Mesendoderm (in vitro differentiated cells): Measurements from ENCODE around the gene CEACAM18.
"Not testable (repeated sequence)": the region's sequence is repeated elsewhere in the genome, so short reads cannot be mapped to it uniquely, and the experiment has no call there.

Experiments
- DNase-seq: peaks from one replicate; pipeline ENCODE4 v3.0.0; 2013
- H2AK5ac ChIP-seq: 2 replicates; pipeline ENCODE4 v1.6.1; 2013; ENCODE audit warnings: low read length, inconsistent platforms
- H2BK120ac ChIP-seq: 2 replicates; pipeline ENCODE4 v1.6.1; 2013; ENCODE audit warnings: low read depth, mild to moderate bottlenecking, low read length, moderate library complexity, mixed read lengths
- H2BK15ac ChIP-seq: replicated peaks from 2 replicates; pipeline ENCODE4 v1.6.1; 2013; ENCODE audit warnings: low read depth, mild to moderate bottlenecking, moderate library complexity
- H2BK5ac ChIP-seq: 2 replicates; pipeline ENCODE4 v1.6.1; 2013; ENCODE audit warnings: low read length, inconsistent platforms
- H3K18ac ChIP-seq: 2 replicates; pipeline ENCODE4 v1.6.1; 2013; ENCODE audit warnings: mild to moderate bottlenecking, low read length, mixed read lengths
- H3K23ac ChIP-seq: one replicate; pipeline ENCODE4 v1.6.1; 2013; ENCODE audit warnings: low read length
- H3K27ac ChIP-seq: 2 replicates; pipeline ENCODE4 v1.5.1; 2013; ENCODE audit warnings: low read depth, mild to moderate bottlenecking, inconsistent platforms, low read length, moderate library complexity
- H3K27me3 ChIP-seq: 2 replicates; pipeline ENCODE4 v1.6.1; 2013; ENCODE audit warnings: low read length, control low read depth, mild to moderate bottlenecking, inconsistent platforms; ENCODE audit not compliant: insufficient read depth, poor library complexity
- H3K36me3 ChIP-seq: 2 replicates; pipeline ENCODE4 v1.6.1; 2013; ENCODE audit warnings: low read length, inconsistent platforms; ENCODE audit not compliant: control insufficient read depth, insufficient read depth
- H3K4ac ChIP-seq: one replicate; pipeline ENCODE4 v1.6.1; 2013; ENCODE audit warnings: low read depth, mild to moderate bottlenecking, low read length, moderate library complexity
- H3K4me1 ChIP-seq: 2 replicates; pipeline ENCODE4 v1.6.1; 2013; ENCODE audit warnings: low read depth, low read length, inconsistent platforms; ENCODE audit not compliant: control insufficient read depth
- H3K4me2 ChIP-seq: 2 replicates; pipeline ENCODE4 v1.6.1; 2013; ENCODE audit warnings: low read length
- H3K4me3 ChIP-seq: 2 replicates; pipeline ENCODE4 v1.5.1; 2013; ENCODE audit warnings: mild to moderate bottlenecking, low read length
- H3K56ac ChIP-seq: one replicate; pipeline ENCODE4 v1.6.1; 2013; ENCODE audit warnings: low read length
- H3K79me1 ChIP-seq: 2 replicates; pipeline ENCODE4 v1.6.1; 2013; ENCODE audit warnings: low read length, inconsistent platforms
- H3K79me2 ChIP-seq: 2 replicates; pipeline ENCODE4 v1.6.1; 2013; ENCODE audit warnings: mild to moderate bottlenecking, low read length; ENCODE audit not compliant: control insufficient read depth, insufficient read depth
- H3K9ac ChIP-seq: 2 replicates; pipeline ENCODE4 v1.6.1; 2013; ENCODE audit warnings: low read length, inconsistent platforms
- H4K5ac ChIP-seq: one replicate; pipeline ENCODE4 v1.6.1; 2013; ENCODE audit warnings: low read length
- H4K8ac ChIP-seq: one replicate; pipeline ENCODE4 v1.6.1; 2013; ENCODE audit warnings: low read depth, mild to moderate bottlenecking, control low read depth, low read length, moderate library complexity
- WGBS: extraction: QIAGEN DNeasy Blood & Tissue Kit; methylation state at CpG from one replicate; pipeline ENCODE4 v1.1.7; 2013; ENCODE audit warnings: low lambda C conversion rate, missing lambda C conversion rate; ENCODE audit not compliant: insufficient coverage; ENCODE audit errors: extremely low coverage; 5-methylcytosine and 5-hydroxymethylcytosine counted together

The CEACAM18 gene

GRCh38 chr19:51489113-51489512 lies 10.8 kb downstream of the CEACAM18 start:
- Histone ChIP-seq H3K4ac (no peak overlapping the region), H2BK15ac (no peak overlapping the region), H3K4me2 (no peak overlapping the region), H3K23ac (no peak overlapping the region), H2BK5ac (no peak overlapping the region), H3K18ac (no peak overlapping the region), H3K4me3 (no peak overlapping the region), H2BK120ac (no peak overlapping the region), H2AK5ac (no peak overlapping the region), H3K79me2 (no peaks in the 10 kb centered on the region), H3K4me1 (no peaks in the 10 kb centered on the region), H3K9ac (no peak overlapping the region), H3K36me3 (no peaks in the 10 kb centered on the region), H4K5ac (no peak overlapping the region), H3K27ac (no peak overlapping the region), H3K56ac (no peak overlapping the region), H3K79me1 (no peaks in the 10 kb centered on the region), H3K27me3 (no peaks in the 10 kb centered on the region), H4K8ac (no peak overlapping the region)
- DNase-seq: no peak
- WGBS: no CpG with 5 or more reads among the region's 2 CpGs

GRCh38 chr19:51490676-51491075 lies 12.3 kb downstream of the CEACAM18 start:
- no peak overlapping the region for H2BK120ac ChIP-seq
- no CpG with 5 or more reads among the region's 14 CpGs for WGBS
- no peaks in the 10 kb centered on the region for H3K4me1 ChIP-seq
- no peak overlapping the region for H3K4ac ChIP-seq
- no peak overlapping the region for H2BK5ac ChIP-seq
- no peak overlapping the region for H3K18ac ChIP-seq
- H3K27ac ChIP-seq: no peak overlapping the region
- H3K56ac ChIP-seq: no peak overlapping the region
- H3K4me2 ChIP-seq: no peak overlapping the region
- no peaks in the 10 kb centered on the region for H3K79me2 ChIP-seq
- no peak overlapping the region for H2BK15ac ChIP-seq
- no peak overlapping the region for H3K23ac ChIP-seq
- no peaks in the 10 kb centered on the region for H3K79me1 ChIP-seq
- H2AK5ac ChIP-seq: no peak overlapping the region
- no peaks in the 10 kb centered on the region for H3K36me3 ChIP-seq
- no peak overlapping the region for H3K4me3 ChIP-seq
- no peak for DNase-seq
- H4K8ac ChIP-seq: no peak overlapping the region
- no peaks in the 10 kb centered on the region for H3K27me3 ChIP-seq
- no peak overlapping the region for H4K5ac ChIP-seq
- H3K9ac ChIP-seq: no peak overlapping the region

- H4K8ac ChIP-seq: no peak overlapping the region
- no peak overlapping the region for H2BK5ac ChIP-seq
- no peak overlapping the region for H3K4me3 ChIP-seq
- H2BK120ac ChIP-seq: no peak overlapping the region
- no peaks in the 10 kb centered on the region for H3K4me1 ChIP-seq
- no CpG with 5 or more reads among the region's 7 CpGs for WGBS
- H3K36me3 ChIP-seq: no peaks in the 10 kb centered on the region
- H3K4ac ChIP-seq: no peak overlapping the region
- no peaks in the 10 kb centered on the region for H3K79me2 ChIP-seq
- no peak overlapping the region for H3K27ac ChIP-seq
- no peak overlapping the region for H3K23ac ChIP-seq
- no peaks in the 10 kb centered on the region for H3K79me1 ChIP-seq
- no peak overlapping the region for H3K56ac ChIP-seq
- H2AK5ac ChIP-seq: no peak overlapping the region
- H3K27me3 ChIP-seq: no peaks in the 10 kb centered on the region
- H4K5ac ChIP-seq: no peak overlapping the region
- H2BK15ac ChIP-seq: no peak overlapping the region
- no peak for DNase-seq
- no peak overlapping the region for H3K9ac ChIP-seq
- no peak overlapping the region for H3K18ac ChIP-seq
- H3K4me2 ChIP-seq: no peak overlapping the region
Measured at GRCh38 chr19:51491586-51491985, 13.2 kb downstream of the CEACAM18 start.

- no peak overlapping the region for H3K4ac ChIP-seq
- H3K56ac ChIP-seq: no peak overlapping the region
- H2AK5ac ChIP-seq: no peak overlapping the region
- H2BK5ac ChIP-seq: no peak overlapping the region
- no peaks in the 10 kb centered on the region for H3K36me3 ChIP-seq
- no peak overlapping the region for H3K27ac ChIP-seq
- H4K8ac ChIP-seq: no peak overlapping the region
- H4K5ac ChIP-seq: no peak overlapping the region
- no peak overlapping the region for H3K9ac ChIP-seq
- WGBS: no CpG with 5 or more reads among the region's 2 CpGs
- no peaks in the 10 kb centered on the region for H3K4me1 ChIP-seq
- no peaks in the 10 kb centered on the region for H3K79me2 ChIP-seq
- no peak overlapping the region for H3K4me3 ChIP-seq
- H3K23ac ChIP-seq: no peak overlapping the region
- no peak overlapping the region for H3K4me2 ChIP-seq
- H3K79me1 ChIP-seq: no peaks in the 10 kb centered on the region
- no peak overlapping the region for H2BK120ac ChIP-seq
- DNase-seq: no peak
- H3K27me3 ChIP-seq: no peaks in the 10 kb centered on the region
- no peak overlapping the region for H3K18ac ChIP-seq
- H2BK15ac ChIP-seq: no peak overlapping the region
Measured at GRCh38 chr19:51493776-51494175, 15.4 kb downstream of the CEACAM18 start.

- H3K79me2 ChIP-seq: no peaks in the 10 kb centered on the region
- no peak overlapping the region for H3K27ac ChIP-seq
- no peak overlapping the region for H3K4me2 ChIP-seq
- no peak overlapping the region for H2BK5ac ChIP-seq
- no peak overlapping the region for H2BK120ac ChIP-seq
- no peak for DNase-seq
- H3K23ac ChIP-seq: no peak overlapping the region
- no peak overlapping the region for H3K9ac ChIP-seq
- no peak overlapping the region for H4K5ac ChIP-seq
- no peak overlapping the region for H2BK15ac ChIP-seq
- H2AK5ac ChIP-seq: no peak overlapping the region
- no peak overlapping the region for H3K4ac ChIP-seq
- no peaks in the 10 kb centered on the region for H3K27me3 ChIP-seq
- no peak overlapping the region for H3K4me3 ChIP-seq
- H3K4me1 ChIP-seq: no peaks in the 10 kb centered on the region
- H3K36me3 ChIP-seq: no peaks in the 10 kb centered on the region
- H3K79me1 ChIP-seq: no peaks in the 10 kb centered on the region
- H4K8ac ChIP-seq: no peak overlapping the region
- no CpG with 5 or more reads among the region's 3 CpGs for WGBS
- H3K56ac ChIP-seq: no peak overlapping the region
- H3K18ac ChIP-seq: no peak overlapping the region
Measured at GRCh38 chr19:51497666-51498065, 19.3 kb downstream of the CEACAM18 start.

GRCh38 chr19:51500931-51501330 lies 22.6 kb downstream of the CEACAM18 start:
- H3K79me2 ChIP-seq, H2BK120ac ChIP-seq, H3K36me3 ChIP-seq, H3K4me1 ChIP-seq, H3K4ac ChIP-seq, DNase-seq, H3K4me2 ChIP-seq, H4K5ac ChIP-seq, H3K4me3 ChIP-seq, H3K56ac ChIP-seq, H2BK15ac ChIP-seq, H3K18ac ChIP-seq, H4K8ac ChIP-seq, H3K79me1 ChIP-seq, H3K23ac ChIP-seq, H3K27ac ChIP-seq, H3K9ac ChIP-seq, H3K27me3 ChIP-seq, H2AK5ac ChIP-seq, H2BK5ac ChIP-seq: not testable (repeated sequence)
- no CpG with 5 or more reads among the region's 8 CpGs for WGBS
